GM12865 (cell line): Measurements from ENCODE around the gene TRAPPC3.

ENCODE experiments used
- DNase-seq: peaks from one replicate; pipeline ENCODE4 v3.0.0; 2010; ENCODE audit warnings: low read depth
- H3K4me3 ChIP-seq: 2 replicates; pipeline ENCODE4 v1.5.1; 2011; ENCODE audit warnings: mild to moderate bottlenecking, low read depth, low read length, control low read depth
- CTCF ChIP-seq: IDR thresholded peaks from 2 replicates; pipeline ENCODE4 v1.5.1; 2011; ENCODE audit warnings: low read length, control low read depth, low read depth, inconsistent platforms; ENCODE audit not compliant: insufficient read depth; ENCODE audit errors: missing control alignments

TRAPPC3 gene

GRCh38 chr1:36123356-36123755 lies 25.9 kb downstream of the TRAPPC3 start:
- no peak for TF ChIP-seq CTCF
- peak; percentile 79 for DNase-seq

GRCh38 chr1:36122062-36123030 lies 26.9 kb downstream of the TRAPPC3 start:
- TF ChIP-seq CTCF = no peak
- no peak overlapping the region for H3K4me3 ChIP-seq
- no peak for DNase-seq

More at GRCh38 chr1:36123356-36123755, 25.9 kb downstream of the TRAPPC3 start:
- no peak overlapping the region for H3K4me3 ChIP-seq

GRCh38 chr1:36119456-36119855 lies 29.8 kb downstream of the TRAPPC3 start:
- DNase-seq = no peak

GRCh38 chr1:36118447-36119204 lies 30.7 kb downstream of the TRAPPC3 start:
- DNase-seq = no peak
- TF ChIP-seq CTCF = no peak
- no peak overlapping the region for H3K4me3 ChIP-seq

More at GRCh38 chr1:36119456-36119855, 29.8 kb downstream of the TRAPPC3 start:
- H3K4me3 ChIP-seq = no peak overlapping the region
- TF ChIP-seq CTCF = no peak

GRCh38 chr1:36116901-36117300 lies 32.4 kb downstream of the TRAPPC3 start:
- no peak for DNase-seq

GRCh38 chr1:36115931-36116330 lies 33.4 kb downstream of the TRAPPC3 start:
- H3K4me3 ChIP-seq = no peak overlapping the region
- TF ChIP-seq CTCF = no peak
- no peak for DNase-seq

More at GRCh38 chr1:36116901-36117300, 32.4 kb downstream of the TRAPPC3 start:
- TF ChIP-seq CTCF = no peak
- H3K4me3 ChIP-seq = no peak overlapping the region
